NCI-H1105 (cell line): Measurements from ENCODE around the gene HOXA4.

Source experiments
- DNase-seq: peaks from one replicate; lab custom pipeline; 2025; lab: John Stamatoyannopoulos, UW

HOXA4 gene

GRCh38 chr7:27130540-27131389 lies at the start of gene HOXA4:
HOXA4 (minus strand) TSS chr7:27130757; CDS start chr7:27130733, 24 bp downstream.
- DNase-seq, result no peak

GRCh38 chr7:27179503-27180430 lies 49.2 kb upstream of the HOXA4 start:
- DNase-seq, result no peak

DNA sequence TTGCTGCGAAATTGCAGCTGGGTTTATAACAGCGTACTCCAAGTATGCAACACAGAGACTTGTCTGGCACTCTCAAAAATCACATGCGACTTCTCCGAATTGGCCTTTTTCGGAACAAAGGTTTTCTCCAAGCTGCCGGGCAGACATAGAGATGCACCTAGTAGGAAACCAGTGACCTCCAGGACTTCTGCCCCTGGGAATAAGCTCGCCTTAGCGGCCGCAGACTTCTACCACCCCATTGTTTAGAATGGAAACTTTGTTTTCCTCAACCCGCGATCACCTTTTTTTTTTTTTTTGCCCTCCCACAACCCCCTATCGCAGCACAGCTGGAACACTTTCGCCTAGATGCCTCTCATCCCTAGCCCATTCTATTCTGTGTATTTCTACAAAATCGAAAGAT lies 48.5 kb upstream of the HOXA4 start:
- DNase-seq, result no peak

- DNase-seq, result no peak
Observed at GRCh38 chr7:27178366-27178765, 47.8 kb upstream of the HOXA4 start.

DNA sequence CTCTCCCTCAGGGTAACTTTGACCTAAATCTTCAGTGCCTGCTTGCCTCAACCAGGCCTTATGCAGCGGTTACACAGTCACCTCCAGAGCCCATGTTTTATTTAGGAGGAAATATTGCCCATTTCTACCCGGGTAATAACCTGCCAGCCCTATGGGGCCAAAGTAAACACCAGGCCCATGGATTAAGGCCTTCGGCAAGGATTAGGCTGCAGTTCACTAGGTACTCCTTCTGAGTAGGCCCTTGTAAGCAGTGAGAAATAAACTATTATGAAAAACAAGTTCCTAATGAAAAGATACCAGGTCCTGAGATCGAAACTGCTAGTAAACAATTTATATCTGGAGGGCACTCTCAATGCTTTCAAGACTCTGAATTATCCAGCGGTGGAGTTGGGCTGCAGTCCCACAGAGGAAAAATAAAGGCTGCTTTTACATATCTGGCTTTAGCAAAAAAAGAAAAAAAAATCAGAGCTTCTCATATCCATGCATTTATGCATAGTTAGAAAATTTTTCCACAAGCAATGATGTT lies 47.3 kb upstream of the HOXA4 start:
- DNase-seq, result no peak

- DNase-seq, result no peak
Observed at GRCh38 chr7:27176962-27177794, 46.6 kb upstream of the HOXA4 start.

- DNase-seq, result no peak
Observed at GRCh38 chr7:27176524-27176845, 45.9 kb upstream of the HOXA4 start.

DNA sequence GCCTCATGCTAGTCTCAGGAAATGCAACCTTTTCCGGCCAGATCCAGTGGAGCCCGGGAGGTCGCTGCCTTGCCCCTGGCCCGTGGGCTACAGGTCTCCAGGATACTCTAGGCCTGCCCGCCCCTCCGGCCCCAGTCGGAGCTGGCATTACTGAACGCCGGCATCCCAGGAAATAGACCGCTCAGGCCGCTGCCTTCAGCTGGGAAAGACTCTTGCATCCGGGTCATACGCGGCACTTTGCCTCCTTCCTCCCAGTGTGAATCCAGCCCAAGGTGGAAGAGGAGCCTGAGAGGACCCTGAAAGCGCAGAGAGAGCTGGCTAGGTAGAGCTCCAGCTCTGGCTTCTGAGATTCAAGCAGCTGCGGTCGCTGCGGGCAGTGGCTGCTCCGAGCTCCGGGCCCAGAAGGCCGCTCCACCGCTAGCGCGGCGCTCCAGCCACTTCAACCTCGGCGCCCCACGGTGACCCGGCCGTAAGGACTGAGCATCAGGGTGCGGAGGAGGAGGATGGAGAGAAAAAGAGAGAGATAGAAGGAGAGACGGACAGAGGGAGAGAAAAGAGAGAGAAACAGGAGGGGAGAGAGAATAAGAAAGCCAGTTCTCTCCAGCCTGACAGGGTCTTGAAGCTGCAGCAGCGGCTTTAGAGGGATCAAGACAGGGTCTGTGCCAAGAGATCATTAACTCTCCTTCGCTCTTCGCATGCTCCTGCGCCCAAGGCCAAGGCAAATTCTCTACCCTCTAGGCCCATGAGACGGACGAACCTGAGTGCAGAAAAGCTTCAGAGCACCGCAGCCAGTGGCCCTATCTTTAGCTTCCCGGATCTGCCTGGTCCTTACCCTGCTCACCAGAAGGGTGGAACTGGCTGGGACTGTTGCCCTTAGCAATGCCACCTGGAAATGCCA lies 45.3 kb upstream of the HOXA4 start:
- no peak for DNase-seq

GRCh38 chr7:27174874-27175625 lies 44.5 kb upstream of the HOXA4 start:
- no peak for DNase-seq

GRCh38 chr7:27173956-27174873 lies 43.7 kb upstream of the HOXA4 start, which contains the start of gene HOXA10:
HOXA10 (minus strand) TSS chr7:27174320; CDS start chr7:27174306, 14 bp downstream.
- DNase-seq, result peak; percentile 57

DNA sequence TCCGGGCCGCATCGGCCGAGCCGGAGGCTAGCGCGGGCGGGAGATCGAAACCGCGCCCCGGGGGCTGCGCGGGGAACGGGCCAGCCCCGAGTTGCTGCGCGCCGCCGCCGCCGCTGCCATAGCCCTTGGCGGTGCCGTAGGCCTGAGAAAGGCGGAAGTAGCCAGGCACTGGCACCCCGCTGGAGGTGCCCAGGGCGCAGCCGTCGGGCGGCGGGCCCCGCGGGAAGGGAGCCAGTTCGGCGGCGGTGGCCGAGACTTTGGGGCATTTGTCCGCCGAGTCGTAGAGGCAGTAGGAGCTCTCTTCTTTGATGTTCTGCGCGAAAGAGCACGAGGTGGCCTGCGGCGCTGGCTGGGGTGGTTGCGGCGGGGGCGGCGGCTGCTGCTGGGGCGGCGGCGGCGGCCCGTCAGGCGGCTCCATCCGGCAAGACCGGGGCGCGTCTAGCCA lies 43.0 kb upstream of the HOXA4 start:
- no peak for DNase-seq

GRCh38 chr7:27172823-27173510 lies 42.4 kb upstream of the HOXA4 start:
- DNase-seq, result peak; percentile 55

GRCh38 chr7:27172315-27172774 lies 41.8 kb upstream of the HOXA4 start:
- no peak for DNase-seq

GRCh38 chr7:27171637-27172314 lies 41.2 kb upstream of the HOXA4 start:
- no peak for DNase-seq

GRCh38 chr7:27171325-27171636 lies 40.7 kb upstream of the HOXA4 start:
- DNase-seq, result no peak

GRCh38 chr7:27170426-27171324 lies 40.1 kb upstream of the HOXA4 start:
- DNase-seq, result no peak
